Upper lobe of left lung (tissue), 4 donors: ENCODE results near the gene PEX14.
"Not testable (repeated sequence)": the region's sequence is repeated elsewhere in the genome, so short reads cannot be mapped to it uniquely, and the experiment has no call there.

ENCODE experiments used
- EP300 ChIP-seq, 4 donors: sonication (generic); formaldehyde crosslinking; IDR thresholded peaks; one replicate each; pipeline ENCODE4 v1.5.1; 2017; ENCODE audit warnings: antibody characterized with exemption in 4 of 4, control low read depth in 2 of 4
- POLR2A ChIP-seq, 4 donors: fragments of 450-650 bp; IDR thresholded peaks; one replicate each; pipeline ENCODE4 v1.5.1; 2016 to 2017; ENCODE audit warnings: antibody characterized with exemption in 4 of 4, mild to moderate bottlenecking in 2 of 4
- POLR2AphosphoS5 ChIP-seq, 2 donors: sonication (generic); formaldehyde crosslinking; IDR thresholded peaks; one replicate each; pipeline ENCODE4 v1.5.1; 2017; ENCODE audit warnings: antibody characterized with exemption in 2 of 2
- TF ChIP-seq, protein P1 (sequence below), 6 experiments: fragments of 450-650 bp in 4 of 6; fragments of 200-600 bp in 2 of 6; sonication (generic) in 2 of 6; IDR thresholded peaks; one replicate each; pipeline ENCODE4 v1.5.1; 2016 to 2019; ENCODE audit warnings: antibody characterized with exemption in 6 of 6

DNA sequence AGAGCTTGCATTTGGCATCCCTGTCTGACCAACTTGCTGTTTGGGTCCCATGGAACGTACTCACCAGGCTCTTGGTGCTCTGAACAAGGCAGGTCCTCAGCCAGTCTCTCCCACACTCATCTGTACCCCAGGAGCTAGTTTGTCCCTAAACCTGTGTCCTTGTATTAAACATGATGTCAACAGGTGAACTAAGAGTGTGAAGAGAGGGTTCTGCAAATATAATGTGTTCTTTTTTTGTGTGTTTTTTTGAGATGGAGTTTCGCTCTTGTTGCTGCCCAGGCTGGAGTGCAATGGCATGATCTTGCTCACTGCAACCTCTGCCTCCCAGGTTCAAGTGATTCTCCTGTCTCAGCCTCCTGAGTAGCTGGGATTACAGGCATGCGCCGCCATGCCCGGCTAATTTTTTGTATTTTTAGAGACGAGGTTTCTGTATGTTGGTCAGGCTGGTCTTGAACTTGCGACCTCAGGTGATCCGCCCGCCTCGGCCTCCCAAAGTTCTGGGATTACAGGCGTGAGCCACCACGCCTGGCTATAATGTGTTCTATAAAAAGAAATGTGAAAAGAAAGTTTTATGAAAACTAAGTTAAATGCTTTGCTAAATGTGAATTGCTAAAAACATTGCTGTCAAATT is 31.4 kb downstream of the PEX14 start:
- TF ChIP-seq POLR2A, EP300, POLR2AphosphoS5 (IDR thresholded peaks at IDR 0.05): not testable (repeated sequence)
- TF ChIP-seq, protein P1, sequence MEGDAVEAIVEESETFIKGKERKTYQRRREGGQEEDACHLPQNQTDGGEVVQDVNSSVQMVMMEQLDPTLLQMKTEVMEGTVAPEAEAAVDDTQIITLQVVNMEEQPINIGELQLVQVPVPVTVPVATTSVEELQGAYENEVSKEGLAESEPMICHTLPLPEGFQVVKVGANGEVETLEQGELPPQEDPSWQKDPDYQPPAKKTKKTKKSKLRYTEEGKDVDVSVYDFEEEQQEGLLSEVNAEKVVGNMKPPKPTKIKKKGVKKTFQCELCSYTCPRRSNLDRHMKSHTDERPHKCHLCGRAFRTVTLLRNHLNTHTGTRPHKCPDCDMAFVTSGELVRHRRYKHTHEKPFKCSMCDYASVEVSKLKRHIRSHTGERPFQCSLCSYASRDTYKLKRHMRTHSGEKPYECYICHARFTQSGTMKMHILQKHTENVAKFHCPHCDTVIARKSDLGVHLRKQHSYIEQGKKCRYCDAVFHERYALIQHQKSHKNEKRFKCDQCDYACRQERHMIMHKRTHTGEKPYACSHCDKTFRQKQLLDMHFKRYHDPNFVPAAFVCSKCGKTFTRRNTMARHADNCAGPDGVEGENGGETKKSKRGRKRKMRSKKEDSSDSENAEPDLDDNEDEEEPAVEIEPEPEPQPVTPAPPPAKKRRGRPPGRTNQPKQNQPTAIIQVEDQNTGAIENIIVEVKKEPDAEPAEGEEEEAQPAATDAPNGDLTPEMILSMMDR (IDR thresholded peaks at IDR 0.05) = not testable (repeated sequence)
